Upper lobe of left lung (tissue), 4 donors: ENCODE measurements around the gene HHAT.

ENCODE experiments used
- CTCF ChIP-seq, 6 experiments: fragments of 450-650 bp in 4 of 6; fragments of 200-600 bp in 2 of 6; sonication (generic) in 2 of 6; IDR thresholded peaks; one replicate each; pipeline ENCODE4 v1.5.1; 2016 to 2019; ENCODE audit warnings: antibody characterized with exemption in 6 of 6
- EP300 ChIP-seq, 4 donors: sonication (generic); formaldehyde crosslinking; IDR thresholded peaks; one replicate each; pipeline ENCODE4 v1.5.1; 2017; ENCODE audit warnings: antibody characterized with exemption in 4 of 4, control low read depth in 2 of 4
- POLR2A ChIP-seq, 4 donors: fragments of 450-650 bp; IDR thresholded peaks; one replicate each; pipeline ENCODE4 v1.5.1; 2016 to 2017; ENCODE audit warnings: antibody characterized with exemption in 4 of 4, mild to moderate bottlenecking in 2 of 4

GRCh38 chr1:210437781-210438180 lies 109.1 kb downstream of the HHAT start:
- TF ChIP-seq CTCF (IDR thresholded peaks at IDR 0.05): no peak
- TF ChIP-seq EP300 (IDR thresholded peaks at IDR 0.05): no peak
- TF ChIP-seq POLR2A (IDR thresholded peaks at IDR 0.05): no peak
